RCC 7860 (cell line): ENCODE data around the gene CRYBG3.

Experiments
- DNase-seq: peaks from one replicate; pipeline ENCODE4 v3.0.0-alpha.2; 2015; ENCODE audit warnings: low spot score
- FAIRE-seq: peaks from 2 replicates; lab custom pipeline; 2012; peaks lifted over from hg19 to GRCh38; lab: Jason Lieb, UNC

Gene CRYBG3

DNA sequence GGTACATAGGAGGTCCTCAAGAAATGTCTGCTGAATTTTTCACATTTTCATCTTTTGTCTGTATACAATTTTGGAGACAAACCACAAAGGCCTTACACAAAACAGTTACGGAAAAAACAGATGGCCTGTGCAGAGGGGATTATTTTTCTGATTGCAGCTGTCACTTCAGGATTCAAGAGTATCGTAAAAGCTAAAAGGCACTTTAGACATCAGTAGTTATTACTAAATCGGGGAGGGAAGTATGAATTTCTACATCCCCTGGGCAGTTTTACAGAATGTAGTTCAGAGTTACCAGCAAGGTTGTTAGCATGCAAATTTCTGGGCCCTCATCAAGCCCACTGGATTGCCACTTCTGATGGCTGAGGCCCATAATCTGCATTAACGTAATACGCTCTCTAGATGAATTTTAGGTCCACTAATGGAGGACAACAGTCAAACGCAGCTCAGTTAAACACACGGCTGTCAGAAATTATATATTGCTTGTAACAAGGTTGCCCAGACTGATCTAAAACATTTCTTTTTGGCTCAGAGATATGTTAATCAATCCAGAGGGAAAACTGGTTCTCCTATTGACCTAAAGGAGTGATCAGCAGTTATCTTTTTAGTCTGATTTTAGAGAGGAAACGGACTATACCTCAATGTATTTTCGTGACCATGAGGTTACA, 149.3 kb downstream of the CRYBG3 start:
- no peak for DNase-seq
- no peak for FAIRE-seq

- no peak for FAIRE-seq
- peak; percentile 41 for DNase-seq
Observed at GRCh38 chr3:97971679-97972567, 150.1 kb downstream of the CRYBG3 start, which contains the start of gene RIOX2. RIOX2 (minus strand) TSS chr3:97972431; CDS start chr3:97967593, 4,838 bp downstream.

- no peak for DNase-seq
- no peak for FAIRE-seq
Observed at GRCh38 chr3:97972976-97973375, 151.2 kb downstream of the CRYBG3 start.

GRCh38 chr3:97974996-97975395, 153.2 kb downstream of the CRYBG3 start:
- DNase-seq (no peak), FAIRE-seq (no peak)

GRCh38 chr3:97975466-97975865, 153.7 kb downstream of the CRYBG3 start:
- DNase-seq (no peak), FAIRE-seq (no peak)

DNA sequence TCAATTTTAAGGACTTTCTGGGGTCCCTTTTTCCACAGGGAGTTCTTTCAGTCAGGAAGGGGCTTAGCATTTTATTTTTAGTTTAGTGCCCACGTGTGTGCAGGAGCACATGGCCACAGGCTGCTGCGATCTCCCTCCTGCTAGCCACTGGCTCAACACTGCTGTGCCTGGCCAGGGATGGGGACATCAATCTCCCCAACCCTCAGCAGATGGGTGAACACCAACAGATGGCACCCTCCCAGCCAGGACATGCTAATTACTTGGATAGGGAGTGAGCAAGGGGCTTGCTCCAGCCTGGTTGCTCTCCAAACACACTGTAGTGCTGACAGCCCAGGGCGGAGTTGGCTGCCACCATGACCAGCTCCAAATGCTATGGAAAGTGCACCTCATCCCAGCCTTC, 157.8 kb downstream of the CRYBG3 start:
- no peak for FAIRE-seq
- no peak for DNase-seq

DNA sequence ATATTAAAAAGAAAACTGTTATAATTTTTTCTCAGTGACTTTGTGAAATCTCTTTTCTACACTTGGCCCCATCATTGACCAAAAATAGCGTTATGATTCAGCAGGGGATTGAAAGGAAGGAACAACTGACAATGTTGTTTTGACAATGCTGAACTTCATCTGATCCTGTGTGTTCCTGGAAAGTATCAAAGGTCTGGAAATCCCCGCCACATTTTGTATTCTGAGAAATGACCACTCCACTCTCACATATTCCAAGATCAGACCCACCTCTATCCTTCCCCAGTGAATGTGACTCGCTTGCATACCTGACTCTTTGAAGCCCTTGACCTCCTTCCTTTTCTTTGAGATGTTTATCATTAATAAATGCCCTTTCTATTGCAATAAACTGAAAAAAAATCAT, 160.1 kb downstream of the CRYBG3 start:
- FAIRE-seq (no peak), DNase-seq (no peak)

DNA sequence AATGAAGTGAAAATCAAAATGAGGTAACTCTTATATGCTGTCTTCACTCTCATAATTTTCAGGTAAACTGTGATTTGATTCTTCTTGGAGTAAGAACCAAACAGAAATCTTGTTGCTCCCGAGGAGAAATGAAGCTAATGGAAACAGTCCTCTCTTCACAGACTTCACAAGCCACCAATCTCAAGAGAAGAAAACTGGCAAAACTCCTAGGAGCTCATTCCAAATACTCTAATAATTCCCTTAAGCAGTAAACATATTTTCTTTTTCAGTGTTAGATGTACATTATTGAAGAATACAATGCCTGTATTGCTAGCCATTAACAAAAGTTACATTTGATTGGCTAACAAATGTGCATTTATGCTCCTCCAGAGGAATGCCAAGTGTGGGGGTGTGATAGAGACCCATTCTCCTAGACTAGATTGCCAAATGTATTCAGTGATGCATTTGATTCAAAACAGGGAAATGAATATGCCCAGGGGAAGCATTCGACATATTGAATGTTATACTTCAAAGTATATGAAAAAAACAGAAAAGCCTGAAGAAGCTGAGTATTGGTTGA, 162.2 kb downstream of the CRYBG3 start:
- DNase-seq, result no peak
- no peak for FAIRE-seq

- FAIRE-seq, result no peak
Observed at GRCh38 chr3:97987306-97987705, 165.5 kb downstream of the CRYBG3 start.

GRCh38 chr3:97988784-97989568, 167.2 kb downstream of the CRYBG3 start:
- no peak for FAIRE-seq

More at GRCh38 chr3:97987306-97987705, 165.5 kb downstream of the CRYBG3 start:
- DNase-seq, result no peak

DNA sequence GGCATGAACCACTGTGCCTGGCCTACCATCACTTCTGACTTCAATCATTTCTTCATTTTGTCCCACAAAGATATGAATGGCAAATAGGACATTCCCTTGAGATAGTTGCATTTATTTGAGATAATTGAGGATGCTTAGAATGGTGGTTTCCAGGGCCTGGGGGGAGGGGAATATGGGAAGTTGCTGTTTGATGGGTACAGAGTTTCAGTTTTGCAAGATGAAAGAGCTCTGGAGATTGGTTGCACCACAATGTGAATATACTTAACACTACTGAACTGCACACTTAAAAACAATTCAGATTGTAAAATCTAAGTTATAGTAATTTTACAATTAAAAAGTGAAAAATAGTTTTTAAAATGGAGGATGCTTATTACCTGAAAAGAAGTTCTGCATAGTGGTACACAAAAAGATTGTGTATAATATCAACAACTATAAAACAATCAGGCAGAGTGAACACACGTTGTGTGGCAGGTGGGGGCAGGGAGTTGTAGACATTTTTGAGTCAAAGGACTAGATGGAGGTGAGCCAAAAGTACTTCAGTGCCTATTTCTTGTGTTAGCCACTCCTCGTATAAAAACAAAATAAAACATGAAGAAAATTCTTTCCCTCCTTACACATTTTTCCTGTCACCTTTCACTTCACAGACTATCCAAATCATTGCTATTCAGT, 168.9 kb downstream of the CRYBG3 start:
- FAIRE-seq, result no peak
- DNase-seq, result no peak

More at GRCh38 chr3:97988784-97989568, 167.2 kb downstream of the CRYBG3 start:
- DNase-seq, result no peak

DNA sequence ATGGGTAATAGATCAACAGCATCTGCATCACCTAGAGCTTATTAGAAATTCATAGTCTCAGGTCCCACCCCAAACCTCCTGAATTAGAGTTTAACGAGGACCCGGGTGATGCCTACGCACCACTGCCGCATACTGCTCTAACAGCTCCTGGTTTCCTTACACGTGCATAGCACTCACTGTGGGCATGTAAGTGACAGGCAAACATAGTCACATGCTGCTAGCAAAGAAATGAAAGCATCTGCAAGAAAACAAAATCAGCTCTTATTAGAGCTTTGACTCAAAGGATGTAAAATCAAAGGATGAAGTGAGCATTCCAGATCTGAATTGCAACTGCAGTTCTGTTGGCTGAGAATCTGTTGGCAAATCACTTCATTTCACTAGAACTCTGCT, 169.5 kb downstream of the CRYBG3 start:
- FAIRE-seq, result no peak
- no peak for DNase-seq

DNA sequence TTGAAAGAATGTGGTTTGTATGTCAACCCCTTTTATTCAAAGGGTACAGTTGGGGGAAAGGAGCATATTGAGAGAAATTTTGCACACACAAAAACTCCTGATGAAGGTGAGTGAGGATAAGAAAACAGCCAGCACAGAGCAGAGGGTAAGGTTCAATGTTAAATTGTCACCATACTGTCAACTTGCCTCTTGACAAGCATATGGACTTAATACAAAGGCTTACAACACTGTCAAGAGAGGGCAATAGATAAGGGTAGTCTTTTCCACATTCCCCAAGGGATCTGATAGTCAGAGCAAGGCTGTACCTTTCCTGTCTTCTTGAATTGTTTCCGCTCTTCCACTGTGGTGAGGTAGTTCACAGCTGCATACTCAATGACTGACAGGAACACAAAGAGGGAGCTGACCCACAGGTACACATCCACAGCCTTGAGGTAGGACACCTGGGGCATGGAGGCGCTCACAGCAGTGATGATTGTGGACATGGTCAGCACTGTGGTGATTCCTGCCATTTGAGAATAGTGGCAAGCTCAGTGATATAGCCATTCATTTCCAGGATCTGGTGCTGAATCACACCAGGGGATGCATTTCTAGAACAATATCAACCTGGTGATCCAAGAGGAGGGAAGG, 170.8 kb downstream of the CRYBG3 start:
- FAIRE-seq, result no peak
- DNase-seq, result no peak

DNA sequence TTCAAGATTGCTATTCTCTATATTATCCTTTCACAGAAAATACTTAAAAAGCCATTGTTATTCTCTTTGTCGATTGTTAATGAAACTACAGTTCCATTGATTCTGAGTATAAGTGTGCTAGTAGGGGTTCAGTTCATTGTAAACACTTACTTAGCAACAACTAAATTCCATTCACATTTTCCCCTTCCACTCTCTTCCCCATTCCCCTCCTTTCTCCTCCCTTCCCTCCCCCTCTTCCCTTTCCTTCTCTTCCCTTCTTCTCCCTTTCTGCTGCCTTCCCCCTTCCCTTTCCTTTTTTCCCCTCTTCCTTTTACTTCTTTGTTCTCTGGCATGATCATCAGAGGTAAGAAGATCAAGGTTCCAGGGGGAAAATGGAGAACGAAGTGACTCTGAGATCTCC, 171.7 kb downstream of the CRYBG3 start:
- no peak for FAIRE-seq

GRCh38 chr3:97994328-97994945, 172.6 kb downstream of the CRYBG3 start:
- DNase-seq (no peak), FAIRE-seq (no peak)

More for the DNA sequence above, 171.7 kb downstream of the CRYBG3 start:
- DNase-seq, result no peak
